CMK (cell line): Measurements from ENCODE around the gene GFRA4.

Source experiments
- DNase-seq: peaks from one replicate; pipeline ENCODE4 v3.0.0-alpha.2; 2010; ENCODE audit warnings: low read depth

GFRA4 gene

DNA sequence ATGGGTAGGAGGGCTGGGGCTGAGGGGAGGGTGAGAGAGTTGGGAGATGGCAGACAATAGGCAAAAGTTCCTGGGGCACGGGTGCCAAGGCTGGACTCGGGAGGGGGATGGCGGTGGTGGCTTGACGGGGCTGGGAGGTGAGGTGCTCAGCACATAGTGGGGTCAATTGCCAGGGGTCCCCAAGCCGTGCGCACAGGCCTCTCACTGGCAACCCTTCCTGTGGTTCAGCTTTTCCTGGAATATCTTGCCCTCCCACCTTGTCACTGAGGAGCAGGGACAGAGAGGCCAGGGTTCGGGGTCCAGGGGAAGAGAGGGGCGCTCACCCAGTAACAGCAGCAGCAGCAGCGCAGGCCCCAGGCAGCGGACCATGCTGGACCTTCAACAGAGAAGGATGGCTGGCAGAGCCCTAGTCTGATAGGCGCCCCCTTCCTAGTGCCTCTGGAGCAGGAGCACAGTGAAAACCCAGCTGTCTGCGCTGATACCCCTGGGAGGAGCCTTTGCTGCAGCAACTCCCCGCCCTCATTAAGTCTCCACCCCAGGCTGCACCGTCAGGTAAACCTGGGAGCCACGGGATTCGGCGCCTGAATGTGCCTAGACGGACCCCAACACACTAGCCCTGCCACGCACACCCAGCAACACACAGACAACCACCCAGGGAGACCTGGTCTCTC, at the start of gene GFRA4:
TSS of gene GFRA4 (minus strand) at position 369 of the 671 bp plus-strand sequence. CDS start at position 369, 0 bp downstream.
- no peak for DNase-seq

- DNase-seq: no peak
These were observed 49.2 kb upstream of the GFRA4 start, which contains the start of gene SIGLEC1 for GRCh38 chr20:3712279-3712873. Gene SIGLEC1 (minus strand): TSS chr20:3712600. CDS start chr20:3707128, 5,472 bp downstream.

- DNase-seq: no peak
These were observed 48.3 kb upstream of the GFRA4 start for GRCh38 chr20:3711484-3711941.

GRCh38 chr20:3710703-3711483, 47.7 kb upstream of the GFRA4 start:
- no peak for DNase-seq

- no peak for DNase-seq
These were observed 46.8 kb upstream of the GFRA4 start for GRCh38 chr20:3710011-3710466.

DNA sequence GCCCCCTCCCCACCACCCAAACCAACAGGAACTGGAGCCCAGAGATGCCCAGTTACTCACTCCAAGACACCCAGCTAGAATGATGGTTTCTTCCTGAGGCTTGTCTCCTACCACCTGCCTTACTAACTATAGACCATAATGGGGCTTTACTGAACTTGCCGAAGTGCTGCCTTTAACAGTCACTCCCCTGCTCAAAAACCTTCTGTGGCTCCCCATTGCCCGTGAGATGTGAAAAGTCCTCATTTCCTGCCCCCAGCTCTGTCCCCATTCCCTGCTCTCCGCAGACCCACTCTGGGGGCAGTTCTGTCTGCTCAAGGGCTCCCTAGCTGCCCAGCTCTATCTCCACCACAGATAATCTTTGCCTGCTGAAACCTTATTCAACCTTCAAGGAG, 44.3 kb upstream of the GFRA4 start:
- DNase-seq: no peak

GRCh38 chr20:3706774-3707507, 43.7 kb upstream of the GFRA4 start:
- no peak for DNase-seq

- no peak for DNase-seq
These were observed 43.0 kb upstream of the GFRA4 start for GRCh38 chr20:3705970-3706739.

GRCh38 chr20:3705491-3705969, 42.3 kb upstream of the GFRA4 start:
- no peak for DNase-seq

DNA sequence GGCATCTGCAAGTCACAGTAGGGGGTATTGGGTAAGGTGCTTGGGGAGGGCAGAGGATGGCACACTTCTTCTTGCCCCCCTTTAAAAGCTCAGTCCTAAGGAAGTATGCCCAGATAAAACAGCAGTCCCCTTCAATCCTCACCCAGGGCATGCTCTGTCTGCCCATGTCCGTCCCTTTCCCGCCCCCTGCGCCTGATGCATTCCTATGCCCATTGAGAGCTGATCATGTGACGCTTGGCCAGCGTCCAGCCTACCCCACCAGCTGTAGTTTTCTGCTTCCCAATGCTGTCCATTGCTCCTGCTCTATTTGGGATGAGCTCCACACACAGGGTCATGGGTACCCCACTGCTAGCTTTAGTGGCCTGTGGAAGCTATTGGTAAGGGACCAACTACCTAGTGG, 40.9 kb upstream of the GFRA4 start:
- DNase-seq: no peak

DNA sequence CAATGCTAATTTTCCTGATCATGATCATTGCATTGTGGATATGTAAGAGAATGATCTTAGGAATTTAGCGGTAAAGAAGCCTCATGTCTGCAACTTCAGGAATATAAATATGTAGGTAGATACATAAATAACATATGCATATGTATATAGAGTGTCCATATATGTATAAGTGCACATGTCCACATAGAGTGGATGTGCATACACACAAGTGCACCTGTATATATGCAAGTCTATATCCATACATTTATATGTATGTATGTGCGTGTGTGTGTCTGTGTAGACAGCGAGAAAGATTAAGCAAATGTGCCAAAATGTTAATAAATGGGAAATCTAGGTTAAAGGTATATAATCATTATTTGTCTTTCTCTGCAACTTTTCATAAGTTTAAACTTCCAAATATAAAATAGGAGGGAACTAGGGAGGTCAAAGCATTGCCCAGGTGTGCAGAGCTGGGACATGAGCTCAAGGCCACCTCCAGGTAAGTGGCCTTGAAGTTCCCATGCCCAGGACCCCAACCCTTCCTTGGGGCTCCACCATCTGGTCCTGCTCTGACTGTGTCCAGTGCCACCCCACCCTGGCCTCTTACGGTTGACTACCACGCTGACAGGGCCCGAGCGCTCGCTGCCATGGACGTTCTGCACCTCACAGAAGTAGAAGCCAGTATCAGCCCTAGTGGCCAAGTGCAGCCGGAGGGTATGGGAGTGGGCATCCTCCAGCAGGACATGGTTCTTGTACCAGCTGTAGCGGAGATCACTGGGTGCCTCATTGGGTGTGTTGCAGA, 39.6 kb upstream of the GFRA4 start:
- no peak for DNase-seq

DNA sequence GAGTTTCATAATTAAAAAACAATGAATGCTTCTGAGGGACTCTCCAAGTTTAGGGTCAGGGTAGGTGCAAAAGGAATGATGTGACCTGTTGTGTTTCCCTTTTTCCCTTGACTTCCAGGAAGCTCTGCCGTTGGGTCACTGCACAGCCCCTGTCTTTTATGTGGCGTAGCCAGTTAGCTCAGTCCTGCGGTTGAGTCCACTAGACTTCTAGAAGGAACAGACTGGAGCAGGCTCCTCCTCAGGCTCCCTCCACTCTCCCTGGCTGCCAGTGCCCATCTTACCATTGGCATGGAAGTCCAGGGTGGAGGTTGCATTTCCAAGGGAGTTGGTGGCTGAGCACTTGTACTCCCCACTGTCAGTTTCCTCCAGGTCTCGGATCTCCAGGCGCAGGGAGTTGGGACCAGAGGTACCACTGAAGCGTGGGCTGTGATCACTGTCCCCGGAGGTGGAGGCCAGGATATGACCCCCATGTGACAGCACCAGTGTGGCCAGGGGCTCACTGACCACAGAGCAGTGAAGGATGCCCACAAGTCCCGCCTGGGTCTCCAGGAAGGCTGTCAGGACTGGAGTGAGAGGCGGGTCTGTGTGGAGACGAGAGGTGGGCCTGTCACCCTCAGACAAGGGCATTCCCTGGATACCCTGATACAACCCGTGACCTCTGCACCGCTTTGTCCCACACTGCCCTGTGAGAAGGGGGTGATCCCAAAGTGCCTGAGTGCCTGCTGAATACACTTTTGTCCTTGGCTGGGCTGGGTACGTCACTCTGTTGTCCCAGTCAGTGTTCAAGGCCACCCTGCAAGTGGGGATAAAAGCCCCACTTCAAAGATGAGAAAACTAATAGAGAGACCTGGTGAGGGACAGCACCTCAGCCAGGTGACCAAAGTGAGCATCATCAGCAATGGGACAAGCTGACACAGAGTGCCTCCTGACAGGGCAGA, 38.1 kb upstream of the GFRA4 start:
- DNase-seq: no peak

GRCh38 chr20:3699037-3699436, 35.8 kb upstream of the GFRA4 start:
- DNase-seq: no peak

DNA sequence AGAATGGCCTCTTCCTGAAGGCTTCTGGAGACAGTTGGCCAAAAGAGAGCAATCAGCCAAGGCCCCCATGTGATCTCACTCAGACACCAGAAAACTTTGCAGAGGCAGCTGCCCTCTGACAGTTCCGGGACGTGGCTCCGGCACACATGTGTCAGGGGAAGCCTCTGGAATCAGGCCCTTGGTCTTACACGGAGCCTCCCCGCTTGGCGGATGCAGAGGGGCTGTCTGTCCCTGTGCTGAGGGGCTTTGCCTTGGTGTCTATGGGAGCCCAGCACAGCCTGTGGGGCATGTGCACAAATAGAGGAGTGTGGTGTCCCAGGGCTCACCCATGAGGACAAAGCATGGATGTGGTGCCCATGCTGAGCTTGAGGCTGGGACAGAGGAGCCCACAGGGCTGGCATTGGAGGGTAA, 35.4 kb upstream of the GFRA4 start:
- no peak for DNase-seq

GRCh38 chr20:3697588-3698305, 34.5 kb upstream of the GFRA4 start:
- no peak for DNase-seq

GRCh38 chr20:3696745-3697587, 33.8 kb upstream of the GFRA4 start:
- DNase-seq: no peak

GRCh38 chr20:3696200-3696599, 33.0 kb upstream of the GFRA4 start:
- no peak for DNase-seq

DNA sequence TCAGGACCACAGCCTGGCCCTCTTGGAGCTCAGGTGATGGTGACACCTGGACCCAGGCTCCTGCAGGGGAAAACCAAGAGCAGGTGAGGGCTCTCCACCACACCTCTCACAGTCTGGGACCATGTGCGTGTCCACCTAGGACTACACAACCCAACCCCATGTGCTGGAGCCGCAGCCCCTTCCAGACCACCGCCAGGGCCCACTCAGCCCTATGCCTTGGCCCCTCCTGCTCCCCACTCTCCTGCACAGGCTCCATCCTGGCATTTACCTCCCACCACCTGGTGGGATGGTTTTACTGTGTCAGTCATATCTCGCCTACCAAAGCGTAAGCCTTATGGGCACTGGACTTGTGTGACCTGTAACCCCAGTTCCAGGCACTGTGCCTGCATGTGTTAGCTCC, 31.7 kb upstream of the GFRA4 start:
- DNase-seq: no peak
